A673 (cell line): ENCODE results near the gene CCDC30. TPM values are rescaled to one million over a fixed set of nuclear protein-coding genes. Genes with fewer than 3 reads are reported as not detected.

Experiments
- BruUV-seq: library from RNA; stranded (reverse); fragments of 400-500 nt; replicated peaks from 2 replicates; lab custom pipeline; 2021; lab: Mats Ljungman, UMichigan
- CTCF ChIA-PET: fragments of 300-600 bp; sonication (Branson Sonifier 250); formaldehyde crosslinking; loops from one replicate; lab custom pipeline; 2022; ENCODE audit warnings: antibody characterized with exemption; lab: Charles Lee
- POLR2A ChIA-PET: fragments of 300-600 bp; sonication (Branson Sonifier 250); formaldehyde crosslinking; loops from one replicate; lab custom pipeline; 2022; ENCODE audit warnings: antibody characterized with exemption; ENCODE audit not compliant: low non-redundant PET; lab: Charles Lee
- DNase-seq: peaks from one replicate; pipeline ENCODE4 v3.0.0-alpha.2; 2015; ENCODE audit warnings: low spot score
- H3K27ac ChIP-seq: fragments of 200-600 bp; sonication (generic); 2 replicates; pipeline ENCODE4 v1.5.1; 2016; ENCODE audit warnings: mixed run types, low read depth, mild to moderate bottlenecking, mixed read lengths, antibody characterized with exemption, low read length; ENCODE audit not compliant: poor library complexity, severe bottlenecking
- H3K27me3 ChIP-seq: fragments of 200-600 bp; sonication (generic); replicated peaks from 2 replicates; pipeline ENCODE4 v1.6.1; 2017; ENCODE audit warnings: mixed run types, low read depth, mild to moderate bottlenecking, mixed read lengths, antibody characterized with exemption, low read length; ENCODE audit not compliant: insufficient read depth, poor library complexity
- H3K36me3 ChIP-seq: fragments of 200-600 bp; sonication (generic); 2 replicates; pipeline ENCODE4 v1.6.1; 2016; ENCODE audit warnings: mixed run types, mild to moderate bottlenecking, mixed read lengths, antibody characterized with exemption, low read length; ENCODE audit not compliant: insufficient read depth, poor library complexity, severe bottlenecking
- H3K4me1 ChIP-seq: fragments of 200-600 bp; sonication (generic); 2 replicates; pipeline ENCODE4 v1.6.1; 2017; ENCODE audit warnings: mixed run types, mild to moderate bottlenecking, mixed read lengths, antibody characterized with exemption, low read length; ENCODE audit not compliant: insufficient read depth, poor library complexity, severe bottlenecking
- H3K4me3 ChIP-seq: fragments of 200-600 bp; sonication (generic); 2 replicates; pipeline ENCODE4 v1.5.1; 2016; ENCODE audit warnings: low read depth, mixed run types, mild to moderate bottlenecking, mixed read lengths, low read length; ENCODE audit not compliant: poor library complexity, severe bottlenecking
- H3K9me3 ChIP-seq: fragments of 200-600 bp; sonication (generic); 2 replicates; pipeline ENCODE4 v1.6.1; 2016; ENCODE audit warnings: mixed run types, low read depth, mild to moderate bottlenecking, mixed read lengths, antibody characterized with exemption, low read length; ENCODE audit not compliant: poor library complexity, severe bottlenecking
- EZH2 ChIP-seq: fragments of 200-600 bp; sonication (generic); IDR thresholded peaks from 2 replicates; pipeline ENCODE4 v1.6.1; 2017; ENCODE audit warnings: borderline replicate concordance, low read depth, mild to moderate bottlenecking, mixed read lengths, antibody characterized with exemption, low read length; ENCODE audit not compliant: poor library complexity, severe bottlenecking
- intact Hi-C: fragments of 100-400 bp; cut with micrococcal nuclease; formaldehyde crosslinking; loops from one replicate; pipeline ENCODE4 v1.10.0; 2022; ENCODE audit not compliant: unreplicated experiment
- total RNA-seq: library from RNA; stranded (reverse); gene quantifications from 2 replicates; pipeline ENCODE4 v1.2.3, GENCODE V29; 2021
- TF ChIP-seq, protein P1 (sequence below): fragments of 300-800, 200-600 bp; sonication (generic); conservative IDR thresholded peaks from 2 replicates; pipeline ENCODE4 v1.5.1; 2017; ENCODE audit warnings: low read depth, mild to moderate bottlenecking, antibody characterized with exemption, low read length, moderate library complexity, mixed read lengths

CCDC30 gene
- total RNA-seq, 1 experiment from 2014 or later: 4.8 TPM

GRCh38 chr1:42690477-42691156 lies 227.5 kb downstream of the CCDC30 start:
- no peak for TF ChIP-seq EZH2
- TF ChIP-seq, protein P1, sequence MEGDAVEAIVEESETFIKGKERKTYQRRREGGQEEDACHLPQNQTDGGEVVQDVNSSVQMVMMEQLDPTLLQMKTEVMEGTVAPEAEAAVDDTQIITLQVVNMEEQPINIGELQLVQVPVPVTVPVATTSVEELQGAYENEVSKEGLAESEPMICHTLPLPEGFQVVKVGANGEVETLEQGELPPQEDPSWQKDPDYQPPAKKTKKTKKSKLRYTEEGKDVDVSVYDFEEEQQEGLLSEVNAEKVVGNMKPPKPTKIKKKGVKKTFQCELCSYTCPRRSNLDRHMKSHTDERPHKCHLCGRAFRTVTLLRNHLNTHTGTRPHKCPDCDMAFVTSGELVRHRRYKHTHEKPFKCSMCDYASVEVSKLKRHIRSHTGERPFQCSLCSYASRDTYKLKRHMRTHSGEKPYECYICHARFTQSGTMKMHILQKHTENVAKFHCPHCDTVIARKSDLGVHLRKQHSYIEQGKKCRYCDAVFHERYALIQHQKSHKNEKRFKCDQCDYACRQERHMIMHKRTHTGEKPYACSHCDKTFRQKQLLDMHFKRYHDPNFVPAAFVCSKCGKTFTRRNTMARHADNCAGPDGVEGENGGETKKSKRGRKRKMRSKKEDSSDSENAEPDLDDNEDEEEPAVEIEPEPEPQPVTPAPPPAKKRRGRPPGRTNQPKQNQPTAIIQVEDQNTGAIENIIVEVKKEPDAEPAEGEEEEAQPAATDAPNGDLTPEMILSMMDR: no peak
- Histone ChIP-seq H3K27ac (no peak overlapping the region), H3K9me3 (no peaks in the 10 kb centered on the region), H3K4me3 (no peak overlapping the region), H3K27me3 (no peaks in the 10 kb centered on the region), H3K4me1 (peaks cover 21% of the 10 kb centered on the region), H3K36me3 (peaks cover 68% of the 10 kb centered on the region)
- CTCF ChIA-PET: interaction anchor here (0.6 kb wide), 1 partner anchor 605 kb away, joined by 8 read pairs; no protein-coding TSS in a partner anchor
- POLR2A ChIA-PET: interaction anchor here (0.6 kb wide), 2 partner anchors 9 to 145 kb away, joined by 3 to 4 read pairs; no protein-coding TSS in a partner anchor
- BruUV-seq: no TSS peak
- intact Hi-C loops: no loop called here
- no peak for DNase-seq

DNA sequence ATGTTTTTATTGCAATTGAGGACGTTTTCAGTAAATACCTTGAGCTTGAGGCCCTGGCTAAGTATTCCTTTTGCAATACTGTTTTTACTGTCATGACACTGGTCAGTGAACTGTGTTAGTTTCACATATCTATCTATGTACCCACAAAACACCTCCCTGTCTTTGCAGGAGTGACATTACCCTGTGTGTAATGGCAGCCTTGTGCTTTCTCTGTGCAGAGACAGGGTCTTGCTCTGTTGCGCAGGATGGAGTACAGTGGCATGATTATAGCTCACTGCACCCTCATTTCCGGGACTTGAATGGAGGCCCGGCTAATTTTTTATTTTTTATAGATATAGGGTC lies 228.0 kb downstream of the CCDC30 start:
- intact Hi-C loops: no loop called here

DNA sequence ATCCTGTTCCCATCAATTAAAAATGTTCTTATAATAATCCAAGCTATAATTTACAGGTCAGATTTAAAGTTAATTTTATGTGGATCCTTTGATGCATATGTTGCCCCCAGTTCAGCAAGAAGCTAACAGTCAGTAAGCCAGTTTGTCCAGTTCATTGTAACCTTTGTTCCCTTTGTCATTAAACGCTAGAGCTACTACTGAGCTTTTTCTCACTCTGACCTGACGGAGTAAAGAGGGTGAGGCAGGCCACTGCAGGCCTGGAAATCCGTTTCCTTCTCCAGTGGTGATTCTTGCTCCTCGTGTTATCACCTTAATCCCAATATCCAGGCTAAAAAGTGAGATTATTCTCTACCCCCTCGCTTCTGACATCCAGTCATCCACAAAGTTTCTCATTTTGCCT lies 229.4 kb downstream of the CCDC30 start:
- H3K27me3 ChIP-seq: no peaks in the 10 kb centered on the region
- BruUV-seq: no TSS peak
- H3K9me3 ChIP-seq: no peaks in the 10 kb centered on the region
- DNase-seq: no peak
- H3K4me3 ChIP-seq: no peak overlapping the region
- POLR2A ChIA-PET: no interaction called here
- no peak overlapping the region for H3K27ac ChIP-seq
- H3K36me3 ChIP-seq: peaks cover 71% of the 10 kb centered on the region
- TF ChIP-seq, protein P1: no peak
- no peak for TF ChIP-seq EZH2
- CTCF ChIA-PET: no interaction called here
- H3K4me1 ChIP-seq: peaks cover 12% of the 10 kb centered on the region
- intact Hi-C loops: no loop called here

More for the DNA sequence above, 228.0 kb downstream of the CCDC30 start:
- Histone ChIP-seq H3K27ac (no peak overlapping the region), H3K27me3 (no peaks in the 10 kb centered on the region), H3K9me3 (no peaks in the 10 kb centered on the region), H3K36me3 (peaks cover 68% of the 10 kb centered on the region), H3K4me3 (no peak overlapping the region), H3K4me1 (peaks cover 16% of the 10 kb centered on the region)
- no peak for DNase-seq
- CTCF ChIA-PET: no interaction called here
- TF ChIP-seq EZH2: no peak
- TF ChIP-seq, protein P1: no peak
- BruUV-seq: no TSS peak
- POLR2A ChIA-PET: interaction anchor here (0.6 kb wide), 2 partner anchors 10 to 145 kb away, joined by 3 to 4 read pairs; no protein-coding TSS in a partner anchor
